ENCODE results near the gene ZNF850.

GRCh38 chr19:36807029-36807428 is 34.4 kb upstream of the ZNF850 start:
- TF ChIP-seq CTCF (IDR thresholded peaks at IDR 0.05) (no peak), POLR2A (IDR thresholded peaks at IDR 0.05) (no peak)
